Bronchial epithelial cell (primary cell): Measurements from ENCODE around the gene UBTD1. TPM values are rescaled to one million over a fixed set of nuclear protein-coding genes. Genes with fewer than 3 reads are reported as not detected.
A peak's percentile ranks its signal among the peaks of the same experiment; 100 is the strongest.

Experiments used
- DNase-seq: peaks from one replicate; pipeline ENCODE4 v3.0.0-alpha.2; 2010; ENCODE audit warnings: low read depth
- FAIRE-seq: peaks from 2 replicates; lab custom pipeline; 2011; peaks lifted over from hg19 to GRCh38; lab: Jason Lieb, UNC
- H3K27me3 ChIP-seq: 2 replicates; pipeline ENCODE4 v1.5.1; 2011; ENCODE audit warnings: low read length; ENCODE audit not compliant: control insufficient read depth, insufficient read depth
- H3K36me3 ChIP-seq: 2 replicates; pipeline ENCODE4 v1.5.1; 2011; ENCODE audit warnings: low read length; ENCODE audit not compliant: control insufficient read depth, insufficient read depth
- H3K4me3 ChIP-seq: 2 replicates; pipeline ENCODE4 v1.5.1; 2011; ENCODE audit warnings: mild to moderate bottlenecking, low read depth, low read length, control low read depth
- CTCF ChIP-seq: IDR thresholded peaks from 2 replicates; pipeline ENCODE4 v1.5.1; 2011; ENCODE audit warnings: mild to moderate bottlenecking, moderate library complexity, low read length, control low read depth, inconsistent platforms; ENCODE audit not compliant: insufficient read depth, severe bottlenecking
- total RNA-seq: library from RNA; depleted of rRNA; stranded (reverse); fragments of >200 nt; gene quantifications from 2 replicates; pipeline ENCODE4 v1.2.1, GENCODE V29; 2014

Gene UBTD1
- total RNA-seq, 1 donor from 2014 or later = 11.1 TPM

GRCh38 chr10:97483506-97483905, 15.2 kb upstream of the UBTD1 start:
- no peak for TF ChIP-seq CTCF
- Histone ChIP-seq H3K36me3 (peaks cover 7% of the 10 kb centered on the region), H3K4me3 (no peak overlapping the region), H3K27me3 (no peaks in the 10 kb centered on the region)
- DNase-seq (peak; percentile 33), FAIRE-seq (no peak)

GRCh38 chr10:97483921-97484320, 14.8 kb upstream of the UBTD1 start:
- no peak for DNase-seq
- no peak overlapping the region for H3K4me3 ChIP-seq
- no peaks in the 10 kb centered on the region for H3K27me3 ChIP-seq
- no peak for FAIRE-seq
- H3K36me3 ChIP-seq = peaks cover 7% of the 10 kb centered on the region
- no peak for TF ChIP-seq CTCF

GRCh38 chr10:97485647-97486281, 13.0 kb upstream of the UBTD1 start:
- FAIRE-seq (no peak), DNase-seq (no peak)
- peaks cover 6% of the 10 kb centered on the region for H3K36me3 ChIP-seq
- no peaks in the 10 kb centered on the region for H3K27me3 ChIP-seq
- no peak overlapping the region for H3K4me3 ChIP-seq
- TF ChIP-seq CTCF = no peak

GRCh38 chr10:97490592-97490991, 8.1 kb upstream of the UBTD1 start:
- no peak for TF ChIP-seq CTCF
- peaks cover 1% of the 10 kb centered on the region for H3K36me3 ChIP-seq
- FAIRE-seq = peak; percentile 52

GRCh38 chr10:97494151-97494550, 4.6 kb upstream of the UBTD1 start:
- Histone ChIP-seq H3K27me3 (no peaks in the 10 kb centered on the region), H3K4me3 (no peak overlapping the region), H3K36me3 (peaks cover 3% of the 10 kb centered on the region)
- DNase-seq = no peak
- FAIRE-seq = no peak
- TF ChIP-seq CTCF = no peak

More at GRCh38 chr10:97490592-97490991, 8.1 kb upstream of the UBTD1 start:
- H3K27me3 ChIP-seq = no peaks in the 10 kb centered on the region
- no peak overlapping the region for H3K4me3 ChIP-seq
- DNase-seq = no peak
